HepG2 (cell line): ENCODE measurements around the gene KEL. TPM values are rescaled to one million over a fixed set of nuclear protein-coding genes. Genes with fewer than 3 reads are reported as not detected.

ENCODE experiments used
- ATAC-seq: fragments of 200-7000 bp; cut with Tn5 transposase; 3 replicates; pipeline ENCODE4 v1.9.1; 2020; ENCODE audit warnings: mild to moderate bottlenecking, moderate library complexity
- BruUV-seq: library from RNA; stranded (reverse); fragments of 400-500 nt; replicated peaks from 2 replicates; lab custom pipeline; 2021; lab: Mats Ljungman, UMichigan
- CTCF ChIA-PET: fragments of 300-600 bp; formaldehyde crosslinking; extraction: SDS; loops from one replicate; lab custom pipeline; 2021; ENCODE audit warnings: low total read pairs, inconsistent platforms, low intra/inter-chr PET ratio; lab: Yijun Ruan, JAX
- POLR2A ChIA-PET: fragments of 350-600 bp; sonication (Branson Sonifier 250); formaldehyde crosslinking; loops from one replicate; lab custom pipeline; 2020; ENCODE audit warnings: antibody characterized with exemption, inconsistent platforms; lab: Yijun Ruan, JAX
- DNase-seq: peaks from one replicate; pipeline ENCODE4 v3.0.0-alpha.2; 2015; ENCODE audit warnings: low spot score
- FAIRE-seq: peaks from 3 replicates; lab custom pipeline; 2011; peaks lifted over from hg19 to GRCh38; lab: Jason Lieb, UNC
- H2AFZ ChIP-seq: one replicate; pipeline ENCODE4 v1.6.1; 2011; ENCODE audit warnings: low read length, inconsistent platforms
- H3K27ac ChIP-seq: fragments of 300-600 bp; 3 replicates; pipeline ENCODE4 v1.8.0; 2011; ENCODE audit warnings: mixed run types, mild to moderate bottlenecking, mixed read lengths, low read length, inconsistent platforms; ENCODE audit not compliant: insufficient read depth; ENCODE audit errors: extremely low read length
- H3K27me3 ChIP-seq, 2 experiments: fragments of 200-600 bp in 1 of 2; 2 replicates in 1 of 2; 3 replicates in 1 of 2; pipeline versions ENCODE4 v1.6.0 to v1.8.0; 2011; ENCODE audit warnings: low read length in 2 of 2, mild to moderate bottlenecking in 2 of 2, moderate library complexity in 2 of 2, inconsistent platforms in 1 of 2; ENCODE audit not compliant: insufficient read depth in 2 of 2, control insufficient read depth in 1 of 2
- H3K36me3 ChIP-seq, 2 experiments: fragments of 200-600 bp in 1 of 2; replicated peaks in 1 of 2; 2 replicates in 1 of 2; 3 replicates in 1 of 2; pipeline versions ENCODE4 v1.5.1 to v1.8.0; 2011; ENCODE audit warnings: low read length in 2 of 2, inconsistent platforms in 1 of 2; ENCODE audit not compliant: insufficient read depth in 2 of 2, control insufficient read depth in 1 of 2
- H3K4me1 ChIP-seq: 2 replicates; pipeline ENCODE4 v1.5.1; 2012; ENCODE audit warnings: low read length, inconsistent platforms; ENCODE audit not compliant: insufficient read depth
- H3K4me2 ChIP-seq: 2 replicates; pipeline ENCODE4 v1.6.0; 2011; ENCODE audit warnings: low read depth, low read length, inconsistent platforms
- H3K4me3 ChIP-seq, 3 experiments: fragments of 200-600 bp in 1 of 3; sonication (generic), shearing (Covaris generic) in 1 of 3; replicated peaks in 1 of 3; 2 replicates each; pipeline ENCODE4 v1.5.1; 2011 to 2016; ENCODE audit warnings: low read length in 3 of 3, inconsistent platforms in 2 of 3, low read depth in 2 of 3, mild to moderate bottlenecking in 2 of 3, control low read depth in 1 of 3, mixed read lengths in 1 of 3; ENCODE audit not compliant: insufficient read depth in 1 of 3
- H3K79me2 ChIP-seq: one replicate; pipeline ENCODE4 v1.6.1; 2011; ENCODE audit warnings: low read length, inconsistent platforms; ENCODE audit not compliant: insufficient read depth
- H3K9ac ChIP-seq: 2 replicates; pipeline ENCODE4 v1.6.0; 2011; ENCODE audit warnings: mild to moderate bottlenecking, low read depth, low read length, inconsistent platforms; ENCODE audit not compliant: insufficient read depth
- H3K9me3 ChIP-seq: 2 replicates; pipeline ENCODE4 v1.5.1; 2012; ENCODE audit warnings: mild to moderate bottlenecking, low read length
- H4K20me1 ChIP-seq: 2 replicates; pipeline ENCODE4 v1.6.0; 2011; ENCODE audit warnings: inconsistent platforms, mild to moderate bottlenecking, low read length, moderate library complexity; ENCODE audit not compliant: insufficient read depth
- HDAC6 ChIP-seq: fragments of 200-600 bp; sonication (generic); IDR thresholded peaks from 2 replicates; pipeline ENCODE4 v1.7.0; 2017; ENCODE audit warnings: mild to moderate bottlenecking, antibody characterized with exemption, low read length, low read depth
- JUND ChIP-seq: sonication (generic); formaldehyde crosslinking; IDR thresholded peaks from 2 replicates; pipeline ENCODE4 v1.8.0; 2022; ENCODE audit warnings: mild to moderate bottlenecking, missing genetic modification reagents
- ZBTB20 ChIP-seq: sonication (generic); formaldehyde crosslinking; IDR thresholded peaks from 2 replicates; pipeline ENCODE4 v1.8.1; 2023; ENCODE audit warnings: missing genetic modification reagents, low read depth, mild to moderate bottlenecking, borderline replicate concordance
- ZBTB8A ChIP-seq: sonication (generic); formaldehyde crosslinking; IDR thresholded peaks from 2 replicates; pipeline ENCODE4 v1.4.0; 2020; ENCODE audit warnings: mild to moderate bottlenecking, low read depth, missing genetic modification reagents, borderline replicate concordance
- ZNF253 ChIP-seq: sonication (generic); formaldehyde crosslinking; IDR thresholded peaks from 2 replicates; pipeline ENCODE4 v1.8.0; 2022; ENCODE audit warnings: mild to moderate bottlenecking, missing genetic modification reagents, borderline replicate concordance
- WGBS: methylation state at CpG from one replicate; pipeline ENCODE4 v1.1.6; 2017; ENCODE audit warnings: low lambda C conversion rate; 5-methylcytosine and 5-hydroxymethylcytosine counted together
- in situ Hi-C: cut with HindIII; loops from 2 replicates; pipeline ENCODE4 v1.10.0; 2017; ENCODE audit warnings: low pct_unique_long_range_greater_than_20kb; ENCODE audit not compliant: extremely low pct_ligation_motif_present
- intact Hi-C: fragments of 100-400 bp; cut with micrococcal nuclease; formaldehyde crosslinking; loops from one replicate; pipeline ENCODE4 v1.10.0; 2022; ENCODE audit not compliant: unreplicated experiment
- polyA plus RNA-seq, 8 experiments: library from polyadenylated mRNA; depleted of rRNA in 3 of 8; stranded (reverse) in 7 of 8; unstranded in 1 of 8; fragments of >200 nt; fragmentation: Illumina TruSeq in 4 of 8; extraction: Trizol in 4 of 8; gene quantifications; 2 replicates each; pipeline versions ENCODE4 v1.2.1 to v1.2.3, GENCODE V29; 2011 to 2016; ENCODE audit warnings: low read depth in 4 of 8, missing spikeins in 1 of 8, mixed read lengths in 1 of 8; ENCODE audit not compliant: insufficient read depth in 1 of 8
- total RNA-seq, 5 experiments: library from RNA; depleted of rRNA; stranded (reverse); fragments of >200 nt; fragmentation: Illumina TruSeq; extraction: Trizol; gene quantifications; 2 replicates each; pipeline ENCODE4 v1.2.3, GENCODE V29; 2016; ENCODE audit warnings: low read depth in 1 of 5
- TF ChIP-seq, protein P1 (sequence below): sonication (generic); formaldehyde crosslinking; IDR thresholded peaks from 2 replicates; pipeline ENCODE4 v1.4.0; 2020; ENCODE audit warnings: missing genetic modification reagents
- TF ChIP-seq, protein P2 (sequence below): sonication (generic); formaldehyde crosslinking; conservative IDR thresholded peaks from 2 replicates; pipeline ENCODE4 v1.4.0; 2020; ENCODE audit warnings: missing genetic modification reagents
- TF ChIP-seq, protein P3 (sequence below): sonication (generic); formaldehyde crosslinking; IDR thresholded peaks from 2 replicates; pipeline ENCODE4 v1.4.0; 2020; ENCODE audit warnings: missing genetic modification reagents, borderline replicate concordance
- TF ChIP-seq, protein P4 (sequence below): IDR thresholded peaks from 2 replicates; pipeline ENCODE4 v1.6.1; 2016; ENCODE audit warnings: low read depth, control low read depth

Gene KEL
- total and polyA plus RNA-seq, 2 of the 13 experiments (the other 11 are each of a cell fraction or from before 2014, with no cell fraction given) = 0.03 TPM; not detected in 1

DNA sequence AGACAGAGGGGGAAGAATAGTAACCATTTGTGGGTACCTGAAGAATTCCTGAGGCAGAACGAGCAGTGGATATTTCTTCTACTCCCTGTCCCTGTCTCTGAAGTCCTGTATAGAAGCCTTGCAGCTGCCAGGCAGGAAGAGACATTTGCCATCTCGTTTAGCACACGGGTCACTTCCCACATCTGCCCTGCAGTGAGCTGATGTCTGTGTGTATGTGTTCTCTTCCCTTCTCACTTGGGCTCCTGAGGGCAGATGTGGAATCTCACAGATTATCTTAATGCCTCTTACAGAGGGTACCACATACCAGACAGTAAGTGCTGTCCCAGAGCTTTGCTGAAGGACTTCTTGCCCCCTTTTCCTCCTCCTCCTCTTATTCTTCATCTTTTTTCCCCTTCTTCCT is 62.5 kb downstream of the KEL start:
- H3K36me3 ChIP-seq = no peaks in the 10 kb centered on the region
- DNase-seq = no peak
- ChIA-PET CTCF (no interaction called here), POLR2A (no interaction called here)
- H4K20me1 ChIP-seq = no peaks in the 10 kb centered on the region
- ATAC-seq = no peak
- no peaks in the 10 kb centered on the region; a peak in 1 of 5 replicates for H3K27me3 ChIP-seq
- no peak for FAIRE-seq
- intact Hi-C loops = no loop called here
- H3K4me2 ChIP-seq = no peak overlapping the region
- WGBS = 0% methylated on average over 3 of the region's 3 CpGs
- no peak overlapping the region for H2AFZ ChIP-seq
- H3K9ac ChIP-seq = no peak overlapping the region
- no peak overlapping the region for H3K4me3 ChIP-seq
- H3K27ac ChIP-seq = no peak overlapping the region
- H3K9me3 ChIP-seq = peaks cover 6% of the 10 kb centered on the region
- TF ChIP-seq, protein P1, sequence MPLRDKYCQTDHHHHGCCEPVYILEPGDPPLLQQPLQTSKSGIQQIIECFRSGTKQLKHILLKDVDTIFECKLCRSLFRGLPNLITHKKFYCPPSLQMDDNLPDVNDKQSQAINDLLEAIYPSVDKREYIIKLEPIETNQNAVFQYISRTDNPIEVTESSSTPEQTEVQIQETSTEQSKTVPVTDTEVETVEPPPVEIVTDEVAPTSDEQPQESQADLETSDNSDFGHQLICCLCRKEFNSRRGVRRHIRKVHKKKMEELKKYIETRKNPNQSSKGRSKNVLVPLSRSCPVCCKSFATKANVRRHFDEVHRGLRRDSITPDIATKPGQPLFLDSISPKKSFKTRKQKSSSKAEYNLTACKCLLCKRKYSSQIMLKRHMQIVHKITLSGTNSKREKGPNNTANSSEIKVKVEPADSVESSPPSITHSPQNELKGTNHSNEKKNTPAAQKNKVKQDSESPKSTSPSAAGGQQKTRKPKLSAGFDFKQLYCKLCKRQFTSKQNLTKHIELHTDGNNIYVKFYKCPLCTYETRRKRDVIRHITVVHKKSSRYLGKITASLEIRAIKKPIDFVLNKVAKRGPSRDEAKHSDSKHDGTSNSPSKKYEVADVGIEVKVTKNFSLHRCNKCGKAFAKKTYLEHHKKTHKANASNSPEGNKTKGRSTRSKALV = no peak
- TF ChIP-seq, protein P2, sequence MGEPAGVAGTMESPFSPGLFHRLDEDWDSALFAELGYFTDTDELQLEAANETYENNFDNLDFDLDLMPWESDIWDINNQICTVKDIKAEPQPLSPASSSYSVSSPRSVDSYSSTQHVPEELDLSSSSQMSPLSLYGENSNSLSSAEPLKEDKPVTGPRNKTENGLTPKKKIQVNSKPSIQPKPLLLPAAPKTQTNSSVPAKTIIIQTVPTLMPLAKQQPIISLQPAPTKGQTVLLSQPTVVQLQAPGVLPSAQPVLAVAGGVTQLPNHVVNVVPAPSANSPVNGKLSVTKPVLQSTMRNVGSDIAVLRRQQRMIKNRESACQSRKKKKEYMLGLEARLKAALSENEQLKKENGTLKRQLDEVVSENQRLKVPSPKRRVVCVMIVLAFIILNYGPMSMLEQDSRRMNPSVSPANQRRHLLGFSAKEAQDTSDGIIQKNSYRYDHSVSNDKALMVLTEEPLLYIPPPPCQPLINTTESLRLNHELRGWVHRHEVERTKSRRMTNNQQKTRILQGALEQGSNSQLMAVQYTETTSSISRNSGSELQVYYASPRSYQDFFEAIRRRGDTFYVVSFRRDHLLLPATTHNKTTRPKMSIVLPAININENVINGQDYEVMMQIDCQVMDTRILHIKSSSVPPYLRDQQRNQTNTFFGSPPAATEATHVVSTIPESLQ (CRISPR knock-in tag) = no peak
- TF ChIP-seq, protein P3, sequence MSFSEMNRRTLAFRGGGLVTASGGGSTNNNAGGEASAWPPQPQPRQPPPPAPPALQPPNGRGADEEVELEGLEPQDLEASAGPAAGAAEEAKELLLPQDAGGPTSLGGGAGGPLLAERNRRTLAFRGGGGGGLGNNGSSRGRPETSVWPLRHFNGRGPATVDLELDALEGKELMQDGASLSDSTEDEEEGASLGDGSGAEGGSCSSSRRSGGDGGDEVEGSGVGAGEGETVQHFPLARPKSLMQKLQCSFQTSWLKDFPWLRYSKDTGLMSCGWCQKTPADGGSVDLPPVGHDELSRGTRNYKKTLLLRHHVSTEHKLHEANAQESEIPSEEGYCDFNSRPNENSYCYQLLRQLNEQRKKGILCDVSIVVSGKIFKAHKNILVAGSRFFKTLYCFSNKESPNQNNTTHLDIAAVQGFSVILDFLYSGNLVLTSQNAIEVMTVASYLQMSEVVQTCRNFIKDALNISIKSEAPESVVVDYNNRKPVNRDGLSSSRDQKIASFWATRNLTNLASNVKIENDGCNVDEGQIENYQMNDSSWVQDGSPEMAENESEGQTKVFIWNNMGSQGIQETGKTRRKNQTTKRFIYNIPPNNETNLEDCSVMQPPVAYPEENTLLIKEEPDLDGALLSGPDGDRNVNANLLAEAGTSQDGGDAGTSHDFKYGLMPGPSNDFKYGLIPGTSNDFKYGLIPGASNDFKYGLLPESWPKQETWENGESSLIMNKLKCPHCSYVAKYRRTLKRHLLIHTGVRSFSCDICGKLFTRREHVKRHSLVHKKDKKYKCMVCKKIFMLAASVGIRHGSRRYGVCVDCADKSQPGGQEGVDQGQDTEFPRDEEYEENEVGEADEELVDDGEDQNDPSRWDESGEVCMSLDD (CRISPR knock-in tag) = no peak
- TF ChIP-seq, protein P4, sequence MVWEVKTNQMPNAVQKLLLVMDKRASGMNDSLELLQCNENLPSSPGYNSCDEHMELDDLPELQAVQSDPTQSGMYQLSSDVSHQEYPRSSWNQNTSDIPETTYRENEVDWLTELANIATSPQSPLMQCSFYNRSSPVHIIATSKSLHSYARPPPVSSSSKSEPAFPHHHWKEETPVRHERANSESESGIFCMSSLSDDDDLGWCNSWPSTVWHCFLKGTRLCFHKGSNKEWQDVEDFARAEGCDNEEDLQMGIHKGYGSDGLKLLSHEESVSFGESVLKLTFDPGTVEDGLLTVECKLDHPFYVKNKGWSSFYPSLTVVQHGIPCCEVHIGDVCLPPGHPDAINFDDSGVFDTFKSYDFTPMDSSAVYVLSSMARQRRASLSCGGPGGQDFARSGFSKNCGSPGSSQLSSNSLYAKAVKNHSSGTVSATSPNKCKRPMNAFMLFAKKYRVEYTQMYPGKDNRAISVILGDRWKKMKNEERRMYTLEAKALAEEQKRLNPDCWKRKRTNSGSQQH (CRISPR knock-in tag) = no peak
- no peak for TF ChIP-seq ZNF253 (CRISPR knock-in tag)
- TF ChIP-seq ZBTB20 (CRISPR knock-in tag) = no peak
- TF ChIP-seq HDAC6 = no peak
- TF ChIP-seq ZBTB8A (CRISPR knock-in tag) = no peak
- TF ChIP-seq JUND (CRISPR knock-in tag) = no peak
- TF ChIP-seq, all 625 proteins: peak for 0
- BruUV-seq = no TSS peak
- no peaks in the 10 kb centered on the region for H3K79me2 ChIP-seq
- no peaks in the 10 kb centered on the region for H3K4me1 ChIP-seq
- in situ Hi-C loops = no loop called here
